Hematopoietic multipotent progenitor cell treated with erythropoietin and hydrocortisone succinate and interleukin-3 and kit ligand, for 6 days (in vitro differentiated cells): ENCODE measurements around the gene IFITM5.

Experiments used
- DNase-seq: peaks from one replicate; pipeline ENCODE4 v3.0.0-alpha.2; 2015

IFITM5 gene

GRCh38 chr11:282171-282570 lies 17.2 kb downstream of the IFITM5 start:
- DNase-seq = no peak

- no peak for DNase-seq
These were observed 17.7 kb downstream of the IFITM5 start for GRCh38 chr11:281486-282161.

- no peak for DNase-seq
These were observed 18.4 kb downstream of the IFITM5 start for GRCh38 chr11:280706-281485.

GRCh38 chr11:279966-280705 lies 19.2 kb downstream of the IFITM5 start:
- peak; percentile 67 for DNase-seq

GRCh38 chr11:279040-279965 lies 20.0 kb downstream of the IFITM5 start:
- DNase-seq = no peak

GRCh38 chr11:278001-278951 lies 21.1 kb downstream of the IFITM5 start, which contains the start of gene NLRP6:
TSS of gene NLRP6 (plus strand) at chr11:278407. CDS start at chr11:278570, 163 bp downstream.
- no peak for DNase-seq

GRCh38 chr11:276219-276618 lies 23.1 kb downstream of the IFITM5 start:
- DNase-seq = no peak

GRCh38 chr11:272931-273198 lies 26.5 kb downstream of the IFITM5 start:
- DNase-seq = no peak

- no peak for DNase-seq
These were observed 27.0 kb downstream of the IFITM5 start for GRCh38 chr11:272195-272930.

- no peak for DNase-seq
These were observed 28.0 kb downstream of the IFITM5 start for GRCh38 chr11:271319-271715.

GRCh38 chr11:270451-271318 lies 28.6 kb downstream of the IFITM5 start:
- DNase-seq = no peak

- peak; percentile 81 for DNase-seq
These were observed 30.0 kb downstream of the IFITM5 start for GRCh38 chr11:269146-269890.

- peak; percentile 88 for DNase-seq
These were observed 30.6 kb downstream of the IFITM5 start for GRCh38 chr11:268716-269145.

GRCh38 chr11:267491-267994 lies 31.8 kb downstream of the IFITM5 start:
- peak; percentile 81 for DNase-seq

GRCh38 chr11:266676-267439 lies 32.5 kb downstream of the IFITM5 start:
- DNase-seq = no peak

GRCh38 chr11:261624-262023 lies 37.7 kb downstream of the IFITM5 start:
- no peak for DNase-seq

- DNase-seq = no peak
These were observed 39.9 kb downstream of the IFITM5 start for GRCh38 chr11:259413-259812.
